Kidney glomerular epithelial cell (primary cell): ENCODE results near the gene OR13J1.

Source experiments
- DNase-seq: peaks from one replicate; lab custom pipeline; 2025; lab: John Stamatoyannopoulos, UW

OR13J1 gene

DNA sequence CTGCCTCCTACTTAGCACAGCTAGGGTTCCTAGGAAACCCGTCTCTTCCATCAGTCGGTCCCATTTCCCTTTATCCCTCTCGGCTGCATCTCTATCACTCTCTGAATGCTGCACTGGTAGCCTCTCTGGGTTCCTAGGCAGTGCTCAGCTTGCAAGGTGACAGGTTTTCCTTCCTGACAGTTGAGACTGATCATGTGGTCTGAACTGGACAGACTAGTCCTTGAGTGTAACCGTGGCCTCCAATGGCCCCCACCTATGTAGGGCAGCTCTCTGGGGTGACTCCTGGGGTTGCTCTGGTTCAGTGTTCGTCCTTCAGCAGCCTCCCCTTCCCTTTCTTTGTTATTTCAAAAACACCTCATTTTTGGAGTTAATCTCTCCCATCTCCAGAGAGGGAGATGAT is 37.4 kb downstream of the OR13J1 start:
- DNase-seq, result no peak

- DNase-seq, result no peak
These were observed 39.2 kb downstream of the OR13J1 start for GRCh38 chr9:35831040-35831439.

DNA sequence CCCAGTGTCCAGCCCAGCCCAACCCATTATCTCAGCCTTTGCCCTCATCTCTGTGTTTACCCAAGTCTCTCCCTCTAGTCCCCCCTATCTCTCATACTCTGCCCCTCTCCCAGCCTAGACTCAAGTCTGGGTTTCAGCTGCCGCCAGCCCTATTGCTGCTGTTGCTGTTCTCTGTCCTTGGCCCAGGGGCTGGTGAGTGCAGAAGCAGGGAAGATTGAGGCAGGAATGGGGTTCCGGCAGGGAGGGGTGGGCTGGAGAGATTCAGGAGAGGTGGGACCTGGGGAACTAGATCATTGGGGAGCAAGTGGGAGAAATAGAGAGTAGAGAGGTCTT is 40.5 kb downstream of the OR13J1 start:
- no peak for DNase-seq

GRCh38 chr9:35829084-35829763 is 41.0 kb downstream of the OR13J1 start, which contains the start of gene TMEM8B:
TSS of gene TMEM8B (plus strand) at chr9:35829228. CDS start at chr9:35829448, 220 bp downstream.
- peak; percentile 66 for DNase-seq

GRCh38 chr9:35828716-35829083 is 41.5 kb downstream of the OR13J1 start, which contains the start of gene FAM221B:
TSS of gene FAM221B (minus strand) at chr9:35828732. CDS start at chr9:35826161, 2,571 bp downstream.
- no peak for DNase-seq

GRCh38 chr9:35827486-35827885 is 42.7 kb downstream of the OR13J1 start:
- DNase-seq, result no peak

DNA sequence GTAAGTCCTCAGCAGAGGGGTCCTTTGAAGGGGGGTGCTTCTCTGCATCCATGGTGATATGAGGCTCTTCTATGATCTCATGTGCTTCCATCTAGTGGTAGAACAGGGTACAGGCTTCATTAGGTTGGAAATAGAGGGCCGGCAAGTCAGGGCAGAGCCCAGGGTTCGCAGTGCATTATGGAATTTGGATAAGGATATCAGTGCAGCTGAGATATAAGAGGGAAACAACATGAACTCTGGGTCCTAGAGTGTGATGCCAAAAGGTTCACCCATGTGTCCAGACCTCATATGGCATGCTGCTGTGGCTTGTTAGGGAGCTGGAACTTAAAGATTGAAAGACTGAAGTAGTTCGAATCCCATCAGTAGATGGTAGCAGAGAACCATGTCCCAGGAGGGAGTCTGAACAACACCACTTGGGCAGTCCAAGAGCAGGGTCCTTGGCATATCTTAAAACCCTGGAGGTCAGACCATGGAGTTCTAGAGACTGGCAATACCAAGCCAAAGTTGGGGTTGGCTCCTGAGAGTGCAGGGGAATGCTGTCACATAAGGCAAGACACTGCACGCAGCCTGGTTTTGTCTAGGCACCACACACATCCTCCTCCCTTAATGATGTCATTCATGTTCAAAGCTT is 44.0 kb downstream of the OR13J1 start:
- peak; percentile 51 for DNase-seq

DNA sequence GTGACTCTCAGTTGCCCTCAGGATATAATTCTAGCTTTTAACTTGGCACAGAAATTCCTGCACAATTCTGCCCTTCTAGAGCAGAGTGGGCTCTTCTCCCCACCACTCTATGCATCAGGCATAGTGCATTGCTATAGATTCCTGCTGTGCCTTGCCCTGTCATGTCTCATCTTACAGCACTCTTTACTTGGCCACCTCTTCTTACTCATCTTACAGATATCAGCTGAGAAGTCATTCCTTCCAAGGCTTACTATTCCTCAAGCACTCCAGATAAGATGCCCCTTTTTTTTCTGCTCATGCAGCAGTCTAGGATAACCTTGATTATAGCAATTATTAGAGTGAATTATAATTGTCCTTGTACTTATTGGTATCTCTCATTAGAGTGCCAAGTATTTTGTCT is 47.3 kb downstream of the OR13J1 start:
- DNase-seq, result no peak

DNA sequence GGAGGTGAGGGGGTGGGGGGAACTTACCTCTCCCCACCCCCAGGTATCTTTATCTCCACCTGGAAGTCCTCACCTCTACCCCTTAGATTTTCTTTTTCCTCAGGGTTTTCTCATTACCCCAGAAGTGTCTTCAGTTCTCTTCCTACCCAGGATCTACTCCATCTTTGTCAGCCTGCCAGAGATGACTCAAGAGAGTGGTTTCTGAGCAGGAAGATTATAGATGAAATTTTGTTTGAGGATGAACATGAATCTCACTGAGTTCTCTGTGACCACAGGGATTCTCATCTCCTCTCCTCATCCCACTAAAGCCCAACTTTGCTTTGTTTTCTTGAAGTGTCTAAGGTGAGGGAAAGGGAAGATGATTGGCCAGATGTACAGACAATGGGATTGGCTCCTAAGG is 50.1 kb downstream of the OR13J1 start:
- no peak for DNase-seq
